Mesenchymal stem cell (in vitro differentiated cells and primary cell): ENCODE results near the gene SKOR1.

Experiments
- DNase-seq: peaks from one replicate; pipeline ENCODE4 v3.0.0-alpha.2; 2013
- H2AFZ ChIP-seq: one replicate; pipeline ENCODE4 v1.6.1; 2013; ENCODE audit warnings: low read depth, mild to moderate bottlenecking, control low read depth, inconsistent platforms, low read length, moderate library complexity
- H2AK5ac ChIP-seq: 2 replicates; pipeline ENCODE4 v1.6.1; 2013; ENCODE audit warnings: low read length, moderate library complexity, mild to moderate bottlenecking, inconsistent platforms; ENCODE audit not compliant: severe bottlenecking
- H2BK120ac ChIP-seq: one replicate; pipeline ENCODE4 v1.6.1; 2013; ENCODE audit warnings: low read depth, mild to moderate bottlenecking, inconsistent platforms, low read length, moderate library complexity
- H2BK12ac ChIP-seq, 2 experiments: one replicate each; pipeline ENCODE4 v1.6.1; 2013; ENCODE audit warnings: inconsistent platforms in 2 of 2, low read length in 2 of 2, mild to moderate bottlenecking in 2 of 2, moderate library complexity in 2 of 2, control low read depth in 1 of 2
- H2BK15ac ChIP-seq: one replicate; pipeline ENCODE4 v1.6.1; 2013; ENCODE audit warnings: mild to moderate bottlenecking, low read depth, inconsistent platforms; ENCODE audit not compliant: poor library complexity, severe bottlenecking
- H2BK5ac ChIP-seq: 2 replicates; pipeline ENCODE4 v1.6.1; 2013; ENCODE audit warnings: low read depth, mild to moderate bottlenecking, low read length, control low read depth, inconsistent platforms; ENCODE audit not compliant: poor library complexity, severe bottlenecking
- H3K14ac ChIP-seq, 2 experiments: one replicate each; pipeline ENCODE4 v1.6.1; 2013; ENCODE audit warnings: inconsistent platforms in 2 of 2, low read length in 2 of 2, control low read depth in 1 of 2, mild to moderate bottlenecking in 1 of 2, moderate library complexity in 1 of 2
- H3K18ac ChIP-seq, 2 experiments: one replicate each; pipeline ENCODE4 v1.6.1; 2013; ENCODE audit warnings: inconsistent platforms in 2 of 2, low read length in 2 of 2, control low read depth in 1 of 2, low read depth in 1 of 2, mild to moderate bottlenecking in 1 of 2
- H3K23ac ChIP-seq, 2 experiments: one replicate each; pipeline ENCODE4 v1.6.1; 2013; ENCODE audit warnings: inconsistent platforms in 2 of 2, low read length in 2 of 2, mild to moderate bottlenecking in 2 of 2, moderate library complexity in 2 of 2, control low read depth in 1 of 2
- H3K27ac ChIP-seq: 2 replicates; pipeline ENCODE4 v1.5.1; 2013; ENCODE audit warnings: mild to moderate bottlenecking, moderate library complexity, low read length, control low read depth, inconsistent platforms; ENCODE audit not compliant: poor library complexity, severe bottlenecking
- H3K27me3 ChIP-seq, 2 experiments: 2 replicates each; pipeline versions ENCODE4 v1.6.1 to v1.7.0; 2013; ENCODE audit warnings: low read length in 2 of 2, mild to moderate bottlenecking in 2 of 2, moderate library complexity in 2 of 2, control low read depth in 1 of 2, inconsistent platforms in 1 of 2; ENCODE audit not compliant: control insufficient read depth in 1 of 2, insufficient read depth in 1 of 2
- H3K36me3 ChIP-seq, 2 experiments: 2 replicates each; pipeline versions ENCODE4 v1.6.1 to v1.7.0; 2013; ENCODE audit warnings: low read length in 2 of 2, control low read depth in 1 of 2, inconsistent platforms in 1 of 2, low read depth in 1 of 2, mild to moderate bottlenecking in 1 of 2; ENCODE audit not compliant: insufficient read depth in 2 of 2, control insufficient read depth in 1 of 2
- H3K4ac ChIP-seq, 2 experiments: one replicate each; pipeline ENCODE4 v1.6.1; 2013; ENCODE audit warnings: inconsistent platforms in 2 of 2, low read length in 2 of 2, mild to moderate bottlenecking in 2 of 2, moderate library complexity in 2 of 2, control low read depth in 1 of 2, low read depth in 1 of 2
- H3K4me1 ChIP-seq: 2 replicates; pipeline ENCODE4 v1.6.1; 2013; ENCODE audit warnings: low read depth, low read length, control low read depth; ENCODE audit not compliant: control insufficient read depth, insufficient read depth
- H3K4me2 ChIP-seq: 2 replicates; pipeline ENCODE4 v1.6.1; 2013; ENCODE audit warnings: low read length, mild to moderate bottlenecking, inconsistent platforms; ENCODE audit not compliant: poor library complexity, severe bottlenecking
- H3K4me3 ChIP-seq, 2 experiments: 2 replicates each; pipeline versions ENCODE4 v1.5.1 to v1.7.0; 2013; ENCODE audit warnings: low read length in 2 of 2, mild to moderate bottlenecking in 2 of 2, control low read depth in 1 of 2, low read depth in 1 of 2; ENCODE audit not compliant: insufficient read depth in 1 of 2
- H3K79me1 ChIP-seq: replicated peaks from 2 replicates; pipeline ENCODE4 v1.6.1; 2013; ENCODE audit warnings: mild to moderate bottlenecking, control low read depth, low read length, inconsistent platforms; ENCODE audit not compliant: poor library complexity, severe bottlenecking
- H3K9ac ChIP-seq: 2 replicates; pipeline ENCODE4 v1.7.0; 2013; ENCODE audit warnings: mild to moderate bottlenecking, low read length, moderate library complexity
- H3K9me3 ChIP-seq: 2 replicates; pipeline ENCODE4 v1.7.0; 2013; ENCODE audit warnings: mild to moderate bottlenecking, low read length; ENCODE audit not compliant: control insufficient read depth
- H4K8ac ChIP-seq: one replicate; pipeline ENCODE4 v1.6.1; 2013; ENCODE audit warnings: inconsistent platforms, mild to moderate bottlenecking, low read length, moderate library complexity
- H4K91ac ChIP-seq: one replicate; pipeline ENCODE4 v1.6.1; 2013; ENCODE audit warnings: mild to moderate bottlenecking, low read length, inconsistent platforms
- WGBS: methylation state at CpG from one replicate; pipeline ENCODE4 v1.1.7; 2013; ENCODE audit warnings: mixed read lengths; 5-methylcytosine and 5-hydroxymethylcytosine counted together

SKOR1 gene

DNA sequence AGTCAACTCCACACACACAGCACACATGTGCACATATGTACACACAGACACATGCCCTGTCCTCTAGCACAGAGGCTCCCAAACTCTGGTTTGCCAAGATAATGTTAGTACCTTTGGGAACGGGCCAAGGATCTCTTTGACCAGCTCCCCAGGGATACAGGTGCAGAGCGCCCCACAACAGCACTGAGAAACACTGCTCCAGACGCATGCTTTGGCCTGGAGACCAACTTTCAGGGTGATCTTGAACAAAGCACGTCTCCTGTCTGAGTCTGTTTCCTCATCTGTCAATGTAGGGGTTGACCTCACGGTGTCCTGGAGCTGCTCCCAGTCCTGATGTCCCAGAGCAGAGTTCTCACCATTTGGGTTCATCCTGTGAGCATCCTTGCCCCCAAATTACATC, 15.9 kb upstream of the SKOR1 start:
- Histone ChIP-seq H2AK5ac (no peak overlapping the region), H3K27me3 (peaks cover 0 to 3% of the 10 kb centered on the region in 2 experiments), H3K4me3 (no peak overlapping the region), H3K9me3 (peaks cover 2% of the 10 kb centered on the region), H4K91ac (no peak overlapping the region), H3K14ac (no peak overlapping the region), H2AFZ (no peak overlapping the region), H3K9ac (no peak overlapping the region), H2BK5ac (no peak overlapping the region), H3K4ac (no peak overlapping the region), H2BK15ac (no peak overlapping the region), H3K23ac (no peak overlapping the region), H2BK120ac (no peak overlapping the region), H3K36me3 (peaks cover 13 to 18% of the 10 kb centered on the region in 2 experiments), H3K27ac (no peak overlapping the region), H3K4me1 (peaks cover 16% of the 10 kb centered on the region), H3K79me1 (no peaks in the 10 kb centered on the region), H3K18ac (no peak overlapping the region), H2BK12ac (no peak overlapping the region), H4K8ac (no peak overlapping the region), H3K4me2 (no peak overlapping the region)
- WGBS: 90% methylated on average over 5 of the region's 5 CpGs
- DNase-seq: no peak

- DNase-seq: no peak
- Histone ChIP-seq H3K36me3 (peaks cover 13 to 20% of the 10 kb centered on the region in 2 experiments), H4K8ac (no peak overlapping the region), H3K4me3 (no peak overlapping the region), H2BK12ac (no peak overlapping the region), H2AFZ (no peak overlapping the region), H2BK15ac (no peak overlapping the region), H4K91ac (no peak overlapping the region), H3K27me3 (peaks cover 0 to 3% of the 10 kb centered on the region in 2 experiments), H3K9ac (no peak overlapping the region), H3K4me1 (peaks cover 12% of the 10 kb centered on the region), H2BK5ac (no peak overlapping the region), H3K79me1 (no peaks in the 10 kb centered on the region), H3K18ac (no peak overlapping the region), H3K4ac (no peak overlapping the region), H3K27ac (no peak overlapping the region), H3K9me3 (peaks cover 2% of the 10 kb centered on the region), H2AK5ac (no peak overlapping the region), H3K14ac (no peak overlapping the region), H3K4me2 (no peak overlapping the region), H2BK120ac (no peak overlapping the region), H3K23ac (no peak overlapping the region)
- WGBS: 78% methylated on average over 6 of the region's 6 CpGs
These were observed 15.4 kb upstream of the SKOR1 start for GRCh38 chr15:67809866-67810265.

GRCh38 chr15:67812241-67812644, 13.1 kb upstream of the SKOR1 start:
- Histone ChIP-seq H3K4me2 (no peak overlapping the region), H3K9ac (no peak overlapping the region), H2BK5ac (no peak overlapping the region), H3K23ac (no peak overlapping the region), H2BK15ac (no peak overlapping the region), H3K4ac (no peak overlapping the region), H3K27ac (no peak overlapping the region), H3K79me1 (no peaks in the 10 kb centered on the region), H3K36me3 (peaks cover 6 to 11% of the 10 kb centered on the region in 2 experiments), H3K9me3 (peaks cover 12% of the 10 kb centered on the region), H4K91ac (no peak overlapping the region), H4K8ac (no peak overlapping the region), H2AFZ (no peak overlapping the region), H3K18ac (no peak overlapping the region), H3K14ac (no peak overlapping the region), H3K4me3 (no peak overlapping the region), H3K4me1 (no peaks in the 10 kb centered on the region), H2BK120ac (no peak overlapping the region), H2BK12ac (no peak overlapping the region), H2AK5ac (no peak overlapping the region), H3K27me3 (peaks cover 0 to 9% of the 10 kb centered on the region in 2 experiments)
- WGBS: 87% methylated on average over 11 of the region's 11 CpGs
- no peak for DNase-seq

DNA sequence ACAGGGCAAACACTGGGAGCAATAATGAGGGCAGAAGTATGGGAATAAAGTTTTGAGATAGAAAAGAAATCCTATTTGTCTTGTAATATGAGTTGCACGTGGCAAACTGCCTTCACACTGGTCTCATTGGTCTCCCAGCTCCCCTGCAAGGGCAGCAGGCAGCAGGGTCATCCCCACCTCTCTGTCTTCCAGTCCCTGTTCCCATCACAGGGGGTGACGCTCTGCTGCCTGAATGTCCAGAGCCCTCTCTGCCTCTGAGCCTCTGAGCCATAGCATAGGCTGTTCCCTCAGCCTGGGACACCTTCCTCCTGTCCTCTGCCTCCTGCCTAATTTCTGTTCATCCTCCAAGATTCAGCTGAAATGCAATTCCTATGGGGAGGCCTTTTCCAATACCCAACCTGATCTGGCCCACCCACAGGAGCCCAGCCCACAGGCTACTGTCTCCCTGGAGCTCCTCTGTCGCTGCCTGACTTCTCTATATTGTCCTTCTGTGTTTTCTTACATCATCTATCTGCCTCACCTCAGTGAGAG, 12.1 kb upstream of the SKOR1 start:
- no peak overlapping the region for H3K27ac ChIP-seq
- H2BK15ac ChIP-seq: no peak overlapping the region
- no peak overlapping the region for H2AK5ac ChIP-seq
- H4K8ac ChIP-seq: no peak overlapping the region
- H3K18ac ChIP-seq: no peak overlapping the region
- H3K27me3 ChIP-seq: peaks cover 7 to 17% of the 10 kb centered on the region in 2 experiments
- 56% methylated on average over 3 of the region's 3 CpGs for WGBS
- H3K9me3 ChIP-seq: peaks cover 14% of the 10 kb centered on the region
- peaks cover 0 to 6% of the 10 kb centered on the region in 2 experiments for H3K36me3 ChIP-seq
- no peak overlapping the region for H2BK12ac ChIP-seq
- no peak overlapping the region for H3K4me2 ChIP-seq
- no peak overlapping the region for H3K9ac ChIP-seq
- no peaks in the 10 kb centered on the region for H3K79me1 ChIP-seq
- no peak overlapping the region for H3K23ac ChIP-seq
- DNase-seq: no peak
- H2BK120ac ChIP-seq: no peak overlapping the region
- H2AFZ ChIP-seq: no peak overlapping the region
- no peak overlapping the region for H3K4me3 ChIP-seq
- no peaks in the 10 kb centered on the region for H3K4me1 ChIP-seq
- no peak overlapping the region for H4K91ac ChIP-seq
- no peak overlapping the region for H3K4ac ChIP-seq
- no peak overlapping the region for H3K14ac ChIP-seq
- H2BK5ac ChIP-seq: no peak overlapping the region
